Medulla oblongata (tissue), 1 donor: ENCODE results near the gene VPS39.

Source experiments
- DNase-seq: peaks from one replicate; pipeline ENCODE4 v3.0.0-alpha.2; 2015; ENCODE audit errors: extremely low spot score

VPS39 gene

DNA sequence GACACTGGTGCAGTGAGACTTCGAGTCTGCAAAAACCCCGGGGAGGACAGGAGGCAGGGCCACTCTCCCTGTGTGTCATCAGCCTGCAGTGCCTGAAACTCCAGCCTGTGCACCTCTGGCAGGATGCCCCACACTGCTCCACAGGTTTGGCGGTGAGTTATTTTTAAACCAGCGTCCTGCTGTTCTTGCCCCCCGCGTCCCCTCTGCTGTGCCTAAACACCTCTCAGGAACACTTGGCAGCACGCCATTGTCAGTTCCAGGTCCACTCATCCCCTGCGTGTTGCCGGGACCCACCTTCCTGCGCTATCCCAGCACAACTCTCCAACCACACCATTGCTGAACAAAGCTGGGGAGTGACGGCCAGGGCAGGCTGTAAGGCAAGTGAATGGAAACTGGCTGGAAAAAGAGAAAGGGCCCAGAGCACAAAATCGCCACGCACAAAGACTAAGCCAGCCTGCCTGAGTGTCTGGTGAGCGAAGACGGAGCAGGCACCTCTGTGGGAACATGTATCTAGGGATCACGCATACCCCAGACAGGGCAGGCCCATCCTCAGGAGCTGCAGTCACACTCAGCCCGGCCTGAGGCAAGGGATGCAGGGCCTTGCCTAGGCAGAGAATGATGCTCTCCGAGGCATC lies 48.6 kb downstream of the VPS39 start:
- DNase-seq: no peak

DNA sequence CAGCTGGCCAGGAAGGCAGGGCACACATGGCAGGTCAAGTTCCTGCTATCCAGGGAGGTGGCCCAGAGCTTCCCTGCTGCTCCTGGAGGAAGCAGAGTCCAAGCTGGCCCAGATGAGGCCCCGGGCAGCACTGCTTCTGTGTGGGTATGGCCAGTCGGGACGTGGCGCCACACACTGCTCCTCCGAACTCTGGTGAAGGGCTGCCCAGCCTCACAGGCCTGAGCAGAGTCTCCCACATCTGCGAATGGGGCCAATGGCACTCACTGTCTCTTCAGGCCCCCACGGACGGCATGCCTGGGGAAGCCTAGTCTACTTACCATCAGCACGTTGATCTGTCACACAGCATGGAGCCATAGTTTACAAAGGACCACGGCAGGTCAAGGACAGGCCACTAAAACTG lies 49.2 kb downstream of the VPS39 start:
- DNase-seq: no peak

DNA sequence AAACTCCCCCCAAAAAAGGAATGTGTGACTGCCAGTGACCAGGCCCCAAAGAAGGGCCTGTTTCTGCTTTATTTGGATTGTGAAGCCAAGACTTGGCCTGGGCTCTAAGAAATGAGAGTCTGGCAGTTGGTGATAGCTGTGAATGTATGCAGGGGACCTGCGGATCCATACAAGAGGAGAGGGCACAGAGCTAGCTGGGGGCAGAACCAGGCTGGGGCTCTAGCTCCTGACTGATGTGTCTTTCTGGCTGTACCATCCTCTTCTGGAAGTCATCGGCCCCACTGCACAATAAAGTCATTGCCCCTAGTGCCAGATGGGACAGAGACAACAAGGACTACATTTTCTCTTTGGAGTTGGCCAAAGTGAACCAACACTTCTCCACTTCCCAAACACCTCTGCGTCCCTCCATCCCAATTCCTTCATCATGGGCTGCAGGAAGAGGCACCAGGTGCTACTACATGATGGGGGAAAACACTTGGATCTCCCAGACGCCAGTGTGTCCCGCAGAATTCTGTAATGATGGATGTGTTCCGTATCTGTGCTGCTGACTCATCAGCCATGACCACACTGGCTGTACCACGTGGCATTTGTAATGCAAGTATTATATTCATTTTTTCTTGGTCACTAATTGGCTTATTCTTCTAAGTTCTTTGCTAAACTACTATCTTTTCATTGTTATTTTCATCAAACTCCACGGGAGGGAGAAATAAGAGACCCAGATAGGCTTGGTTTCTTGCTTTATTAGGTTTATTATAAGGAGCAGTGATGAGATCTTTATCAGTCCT lies 49.9 kb downstream of the VPS39 start:
- no peak for DNase-seq

DNA sequence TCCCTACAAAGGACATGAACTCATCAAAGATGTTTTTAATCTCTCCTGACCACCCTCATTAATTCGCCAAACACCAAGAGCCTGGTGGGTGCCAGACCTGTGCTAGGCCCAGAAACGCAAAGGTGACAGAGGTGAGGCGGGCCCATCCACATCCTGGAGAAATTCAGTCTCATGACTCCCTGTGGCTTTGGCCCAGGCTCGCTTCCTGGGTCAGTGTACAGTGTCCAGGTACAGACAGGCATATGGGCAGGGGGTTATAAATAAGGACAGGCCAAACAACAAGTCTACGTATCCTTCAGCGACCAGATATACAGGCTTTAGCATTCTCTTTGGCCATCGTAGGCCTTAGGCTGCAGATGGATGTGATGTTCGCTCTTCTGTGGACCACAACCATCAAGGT lies 50.7 kb downstream of the VPS39 start:
- DNase-seq: no peak

DNA sequence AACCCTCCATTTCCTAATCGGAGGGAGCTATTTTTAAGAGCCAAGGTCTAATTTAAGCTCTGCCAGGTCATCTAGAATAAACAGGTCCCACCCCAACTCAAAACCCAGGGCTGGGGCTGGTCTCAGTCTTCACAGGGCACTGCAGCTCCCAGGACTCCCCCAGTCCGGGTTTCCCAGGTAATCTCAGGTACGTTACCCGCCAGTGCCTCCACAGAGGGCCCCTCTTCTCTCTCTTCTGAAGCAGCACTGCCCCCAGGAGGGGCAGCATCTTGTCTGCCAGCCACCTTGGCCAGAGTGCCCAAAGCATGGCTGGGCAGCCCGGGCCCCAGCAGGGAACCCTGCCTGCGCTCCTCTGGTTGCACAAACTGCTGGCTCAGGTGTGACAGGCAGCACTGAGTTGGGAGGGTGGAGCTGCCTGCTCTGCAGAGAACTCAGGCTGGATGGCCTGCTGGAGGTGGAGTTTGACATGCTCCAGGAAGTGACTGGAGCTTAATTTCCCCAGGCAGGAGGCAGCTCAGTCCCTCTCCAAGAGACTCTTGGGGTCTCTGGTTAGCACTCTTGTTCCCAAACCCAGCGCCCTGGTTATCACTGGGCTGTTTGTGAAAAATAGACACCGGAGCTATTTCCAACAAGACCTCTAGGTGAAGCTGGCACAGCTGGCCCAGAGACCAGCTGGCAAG lies 51.7 kb downstream of the VPS39 start, which contains the start of gene PLA2G4F:
Gene PLA2G4F (minus strand): TSS at position 394 of the 680 bp plus-strand sequence. CDS start 87 bp downstream, at position 307.
- DNase-seq: no peak

DNA sequence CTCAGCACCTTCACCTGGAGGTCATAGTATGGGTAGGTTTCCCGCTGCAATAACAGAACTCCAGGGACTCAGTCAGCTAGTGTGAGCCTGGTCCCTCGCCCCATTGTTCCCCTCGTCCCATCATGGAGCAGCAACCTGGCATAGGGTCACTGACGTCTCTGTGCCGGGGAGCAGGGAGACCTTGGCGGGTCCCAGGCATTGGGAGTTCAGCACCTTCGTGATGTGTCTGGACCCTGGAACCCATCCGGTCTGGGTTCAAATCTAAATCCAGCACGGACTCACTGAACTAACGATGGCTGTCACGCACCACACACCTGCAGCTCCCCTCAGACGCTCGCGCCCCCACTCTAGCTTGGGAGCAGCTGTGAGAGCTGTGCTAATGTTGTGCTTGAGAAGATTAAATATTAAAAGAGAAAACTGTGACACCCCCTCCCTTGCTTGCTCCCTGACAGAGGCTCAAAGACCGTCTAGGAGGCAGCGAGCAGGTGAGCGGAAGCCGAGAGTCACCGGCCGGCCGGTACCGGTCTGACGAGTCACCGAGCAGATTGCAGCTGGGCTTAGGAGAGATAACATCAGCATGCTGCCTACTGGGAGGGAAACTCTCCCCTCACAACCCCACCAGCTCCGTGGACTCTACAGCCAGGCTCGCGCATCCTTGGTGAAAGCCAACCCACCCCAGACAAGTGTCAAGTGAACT lies 52.4 kb downstream of the VPS39 start:
- DNase-seq: no peak

DNA sequence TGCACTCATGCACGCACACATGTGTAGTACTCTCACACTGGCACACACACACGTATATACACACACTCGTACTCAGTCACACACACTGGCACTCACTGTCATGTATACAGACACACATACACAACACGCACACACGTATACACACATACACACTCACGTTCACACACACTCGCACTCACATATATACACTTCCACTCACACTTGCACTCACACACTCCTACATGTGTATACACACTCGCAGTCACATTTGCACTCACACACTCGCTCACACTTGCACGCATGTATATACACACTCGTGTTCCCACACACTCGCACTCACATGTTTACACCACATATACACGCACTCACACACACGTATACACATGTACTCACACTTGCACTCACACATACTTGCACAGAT lies 53.1 kb downstream of the VPS39 start:
- no peak for DNase-seq

DNA sequence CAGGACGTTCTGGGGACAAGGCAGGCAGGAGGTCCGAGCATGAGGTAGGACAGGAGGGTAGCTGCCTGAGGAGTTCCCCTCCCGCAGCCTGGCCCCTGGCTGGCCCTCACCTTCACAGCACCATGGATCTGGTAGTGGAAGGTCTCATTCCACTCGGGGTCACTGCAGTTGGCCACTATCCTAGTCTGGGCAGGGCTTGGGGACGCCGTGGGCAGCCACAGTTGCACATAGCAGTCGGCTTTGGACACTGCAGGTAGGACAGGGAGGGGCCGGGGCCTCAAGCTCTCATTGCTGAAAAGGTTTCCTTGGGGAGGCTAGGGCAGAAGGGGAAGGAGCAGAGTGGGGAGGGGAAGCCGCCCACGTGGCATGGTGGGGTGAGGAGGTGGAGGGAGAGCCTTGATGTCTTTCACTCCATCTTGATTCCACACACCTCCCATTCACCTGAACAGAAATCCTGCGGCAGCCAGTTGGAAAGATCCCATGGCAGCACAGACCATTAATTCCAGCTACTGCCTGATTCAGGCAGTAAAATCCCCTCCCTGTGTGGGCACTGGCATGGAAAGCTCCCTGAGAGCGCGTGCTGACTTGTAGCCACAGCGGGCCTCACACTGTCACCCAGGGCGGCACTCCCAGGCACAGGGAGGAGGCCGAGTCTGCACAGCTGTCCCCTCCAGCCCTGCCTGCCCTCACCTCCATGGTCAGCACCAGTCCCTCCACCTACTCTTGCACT lies 53.7 kb downstream of the VPS39 start:
- DNase-seq: no peak

DNA sequence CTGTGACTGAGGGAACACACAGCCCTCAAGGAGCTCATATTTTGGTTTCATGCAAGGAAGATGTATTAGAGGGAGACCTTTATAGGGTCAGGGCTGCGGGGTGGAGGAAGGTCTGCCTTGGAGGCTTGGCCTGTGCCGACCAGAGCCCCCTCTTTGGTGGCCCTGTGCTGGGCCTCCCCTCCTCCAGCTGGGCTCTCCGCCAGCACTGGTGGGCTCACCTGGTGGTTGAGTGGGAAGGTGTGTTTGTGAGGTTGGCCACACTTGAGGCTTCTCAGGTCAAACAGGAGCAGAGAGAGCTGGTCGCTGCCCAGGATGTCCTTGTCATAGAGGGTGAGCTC lies 54.3 kb downstream of the VPS39 start:
- DNase-seq: no peak

DNA sequence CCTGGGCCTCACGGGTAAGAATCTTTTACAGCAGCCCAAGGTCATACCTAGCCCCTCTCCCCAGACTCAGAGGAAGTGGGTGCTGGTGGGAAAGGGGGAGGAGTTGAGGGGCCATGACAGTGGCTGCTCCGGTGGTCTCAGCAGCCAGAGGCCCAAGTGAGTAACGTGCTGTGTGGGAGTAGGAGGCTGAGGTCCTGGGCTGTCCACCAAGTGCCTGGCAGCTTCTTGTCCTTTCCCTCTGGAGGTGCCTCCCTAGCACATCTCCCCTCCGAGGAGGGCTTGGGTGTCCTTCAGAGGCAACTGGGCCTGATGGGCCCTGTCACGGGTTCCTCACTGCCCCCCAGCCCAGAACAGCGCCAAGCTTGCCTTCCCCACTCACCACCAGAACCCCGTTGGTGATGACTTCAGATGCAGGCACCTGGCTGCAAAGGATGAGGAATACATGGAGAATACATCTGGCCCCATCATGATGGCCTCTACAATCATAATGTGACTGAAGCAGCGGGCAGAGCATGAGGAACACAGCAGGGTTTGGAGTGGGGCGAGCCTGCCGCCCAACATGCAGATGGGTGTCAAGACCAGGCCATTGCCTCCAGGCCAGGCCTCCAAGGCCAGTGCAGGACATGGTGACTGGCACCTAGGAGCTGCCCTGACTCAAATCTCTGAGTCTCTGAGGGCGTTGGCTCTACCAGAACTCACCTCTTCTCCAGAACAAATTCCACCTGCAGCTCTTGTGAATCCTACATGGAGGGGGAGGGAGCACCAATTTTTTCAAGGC lies 55.0 kb downstream of the VPS39 start:
- DNase-seq: no peak

DNA sequence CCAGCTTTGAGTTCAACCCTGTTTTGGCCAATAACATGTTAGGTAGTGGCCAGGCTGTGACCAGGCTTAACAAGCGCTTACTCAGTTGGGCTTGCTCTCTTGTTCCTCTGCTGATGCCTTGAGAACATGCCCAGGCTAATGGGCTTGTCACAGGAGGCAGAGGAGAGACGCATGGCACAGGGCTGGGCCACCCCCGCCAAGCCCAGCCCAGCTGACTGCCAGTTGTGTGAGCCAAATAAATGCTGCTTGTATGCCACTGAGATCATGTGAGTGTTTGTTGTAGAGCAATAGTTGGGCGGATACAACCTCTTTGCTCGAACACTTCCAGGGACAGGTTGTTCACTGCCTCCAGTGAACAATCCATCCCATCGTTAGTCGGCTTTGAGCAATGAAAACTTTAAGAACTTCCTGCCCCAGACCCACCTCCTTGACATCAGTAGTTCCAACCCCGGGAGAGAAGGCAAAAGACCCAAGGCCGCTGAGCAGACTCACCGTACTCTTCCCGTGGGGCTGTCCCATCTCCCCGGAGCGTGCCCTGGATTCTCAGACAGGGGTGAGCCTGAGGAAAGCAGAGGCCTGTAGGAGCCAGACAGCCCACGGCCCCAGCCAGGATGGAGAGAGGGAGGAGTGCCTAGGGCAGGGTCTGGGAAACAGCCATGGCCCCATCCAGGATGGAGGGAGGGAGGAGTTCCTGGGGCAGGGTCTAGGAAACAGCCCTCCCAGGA lies 55.7 kb downstream of the VPS39 start:
- peak; percentile 49 for DNase-seq

DNA sequence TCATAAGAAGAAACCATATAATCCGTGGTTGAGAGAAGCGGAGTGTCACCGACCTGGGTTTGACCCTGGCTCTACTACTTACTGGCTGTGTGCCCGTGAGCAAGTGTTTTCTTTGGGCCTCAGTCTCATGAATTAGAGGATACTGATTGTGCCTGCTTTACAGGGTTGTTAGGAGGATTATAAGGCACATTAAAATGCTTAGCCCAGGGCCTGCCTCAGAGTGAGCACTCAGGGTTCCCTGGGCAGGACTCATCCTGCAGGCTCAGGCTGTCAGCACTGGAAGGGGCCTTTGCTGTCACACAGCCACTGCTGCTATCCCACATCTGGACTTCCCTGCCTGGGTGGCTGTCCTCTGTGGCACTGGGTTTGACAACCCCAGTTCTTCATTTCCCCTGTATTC lies 56.4 kb downstream of the VPS39 start:
- DNase-seq: no peak

DNA sequence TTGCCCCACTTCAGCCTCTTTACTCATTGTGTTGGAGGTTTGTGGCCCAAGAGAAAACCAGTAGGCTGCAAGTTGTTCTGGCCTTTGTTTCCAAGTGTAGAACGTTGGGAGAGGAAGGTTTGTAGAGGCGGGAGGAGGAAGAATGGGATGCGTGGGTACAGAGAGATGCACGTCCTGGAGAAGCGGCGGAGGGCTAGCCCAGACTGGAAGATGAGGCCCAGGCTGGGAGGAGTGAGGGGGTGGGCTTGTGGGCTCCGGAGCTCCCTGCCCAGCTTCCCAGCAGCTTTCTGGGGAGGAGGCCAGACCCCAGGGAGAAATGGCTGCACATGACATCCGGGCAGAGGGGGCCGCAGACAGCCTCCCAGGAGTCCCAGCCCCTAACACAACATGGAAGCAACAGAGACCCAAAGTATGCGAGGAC lies 57.0 kb downstream of the VPS39 start:
- DNase-seq: no peak

DNA sequence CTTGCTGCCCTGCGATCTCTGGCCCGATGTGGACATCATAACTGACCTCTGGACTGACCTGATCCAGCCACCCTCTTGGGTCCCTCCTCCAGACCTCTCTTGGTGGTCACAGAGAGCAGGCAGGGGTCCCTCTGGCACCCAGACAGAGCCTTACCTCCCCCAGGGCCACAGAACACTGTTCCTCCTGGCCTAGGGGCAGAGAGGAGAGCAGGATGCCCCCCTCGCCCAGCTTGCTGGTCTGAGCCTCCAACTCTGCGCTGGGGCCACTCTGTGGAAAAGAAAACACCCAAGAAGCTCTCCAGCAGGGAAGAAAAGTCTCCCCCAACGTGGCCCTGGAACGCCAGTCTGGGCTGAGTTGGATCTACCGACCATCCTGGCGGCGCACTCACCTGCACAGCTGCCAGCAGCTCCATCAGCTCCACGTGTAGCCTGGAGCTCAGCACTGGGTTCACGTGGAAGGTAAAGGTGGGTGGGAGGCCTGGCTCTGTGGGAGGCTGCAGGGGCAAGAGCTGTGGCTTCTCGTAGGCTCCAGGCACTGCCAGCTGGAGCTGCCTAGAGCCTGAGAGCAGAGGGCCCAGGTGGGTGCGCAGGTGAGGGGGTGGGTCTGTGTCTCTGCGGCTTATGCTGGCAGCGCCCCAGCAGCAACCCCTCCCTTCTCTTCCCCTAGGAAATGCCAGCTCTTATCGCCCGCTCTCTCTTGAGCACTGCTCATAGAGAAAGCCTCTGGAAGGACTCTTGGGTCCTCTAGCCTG lies 57.7 kb downstream of the VPS39 start:
- no peak for DNase-seq

DNA sequence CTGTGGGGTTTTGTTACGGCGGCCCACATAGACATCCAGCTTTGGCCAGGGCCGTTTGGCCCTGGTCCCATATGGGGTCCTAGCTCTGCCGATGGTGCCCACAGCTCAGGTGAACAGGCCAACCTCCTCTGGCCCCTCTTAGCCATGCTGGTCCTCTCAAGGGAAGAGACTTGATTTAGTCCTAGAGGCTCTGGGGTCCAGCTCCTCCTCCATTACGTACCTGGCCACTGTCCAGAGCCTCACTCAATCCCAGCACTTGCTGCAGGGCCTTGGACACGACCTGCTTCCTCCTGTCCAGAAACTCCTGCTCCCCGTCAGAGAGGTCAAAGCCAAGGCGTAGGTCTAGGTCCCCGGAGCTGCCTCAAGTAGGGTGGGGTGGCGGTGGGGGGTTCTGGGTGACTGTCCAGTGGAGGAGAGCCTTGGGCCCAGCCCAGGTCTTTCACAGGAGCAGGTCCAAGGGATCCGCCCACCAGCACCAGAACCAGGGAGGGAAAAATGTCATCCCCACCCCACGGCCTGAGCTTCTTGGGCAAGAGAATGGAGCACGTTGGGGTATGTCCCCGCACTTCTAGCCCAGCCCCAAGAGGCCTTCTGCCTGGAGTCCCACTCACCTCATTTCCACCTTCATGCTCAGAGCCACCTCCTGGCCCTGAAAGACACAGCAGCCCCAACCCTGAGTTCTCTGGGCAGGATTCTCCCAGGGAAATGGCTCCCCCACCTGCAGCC lies 58.4 kb downstream of the VPS39 start:
- DNase-seq: no peak

DNA sequence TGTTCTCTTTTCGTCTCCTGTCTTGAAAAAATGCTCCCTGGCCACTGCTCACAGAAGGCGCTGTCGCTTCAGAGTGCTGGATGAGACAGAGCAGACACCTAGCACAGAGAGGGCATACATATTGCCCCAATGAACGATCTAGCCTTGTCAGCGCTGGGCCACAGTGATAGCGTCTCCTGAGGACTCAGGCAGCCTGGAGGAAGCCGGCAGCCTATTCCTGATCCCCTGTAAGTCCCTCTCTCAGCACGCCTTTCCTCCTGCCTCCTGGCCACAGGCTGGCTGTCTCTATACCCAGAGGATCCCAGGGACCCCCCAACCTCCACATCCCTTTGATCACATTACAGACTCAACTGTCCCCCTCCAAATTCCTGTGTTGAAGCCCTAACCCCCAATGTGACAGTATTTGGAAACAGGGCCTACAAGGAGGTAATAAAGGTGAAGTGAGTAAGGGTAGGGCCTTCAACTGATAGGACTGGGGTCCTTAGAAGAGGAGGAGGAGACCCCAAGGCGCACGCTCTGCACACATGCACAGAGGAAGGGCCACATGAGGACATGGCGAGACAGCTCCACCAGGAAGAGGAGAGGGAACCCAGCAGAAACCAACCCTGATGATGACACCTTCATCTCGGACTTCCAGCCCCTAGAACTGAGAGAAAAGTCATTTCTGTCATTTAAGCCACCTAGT lies 59.2 kb downstream of the VPS39 start:
- no peak for DNase-seq

DNA sequence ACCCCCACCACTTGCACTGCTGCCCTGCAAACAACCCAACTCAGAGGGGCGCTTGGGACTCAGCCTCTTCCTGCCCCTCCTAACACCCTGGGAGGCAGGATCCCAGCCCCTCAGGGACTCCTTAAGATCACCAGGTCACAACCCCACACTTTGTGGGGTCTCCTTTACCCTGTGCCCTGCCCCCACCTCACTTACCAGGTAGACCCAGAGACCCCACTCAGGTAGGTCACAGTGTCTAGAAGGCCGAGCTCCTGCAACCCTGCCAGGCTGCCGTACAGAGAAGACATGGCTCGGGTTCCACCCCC lies 60.7 kb downstream of the VPS39 start:
- DNase-seq: no peak
